AG20443 (cell line): ENCODE measurements around the gene COL28A1.
A peak's percentile ranks its signal among the peaks of the same experiment; 100 is the strongest.
"Not testable (repeated sequence)": the region's sequence is repeated elsewhere in the genome, so short reads cannot be mapped to it uniquely, and the experiment has no call there.

Experiments used
- DNase-seq: peaks from one replicate; pipeline ENCODE4 v3.0.0; 2012; ENCODE audit warnings: low spot score, mixed read lengths

The COL28A1 gene

DNA sequence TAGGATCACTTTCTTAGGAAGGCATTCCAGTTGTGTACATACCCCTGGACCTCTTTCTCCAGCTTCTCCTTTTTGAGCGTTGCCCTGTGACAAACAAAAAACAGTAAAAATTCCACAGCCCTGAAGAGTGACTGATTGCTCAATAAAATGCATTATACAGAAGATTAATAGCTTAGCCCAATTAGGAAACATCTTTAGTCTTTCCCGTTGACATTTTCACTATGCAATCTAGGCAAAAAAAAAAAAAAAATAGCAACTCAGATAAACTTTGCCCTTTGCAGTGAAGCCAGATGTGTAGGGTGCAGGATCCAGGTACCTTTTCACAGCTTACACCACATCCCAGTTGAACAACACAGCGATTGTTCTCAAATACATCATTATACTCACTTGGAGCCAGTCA lies 17.9 kb downstream of the COL28A1 start:
- DNase-seq = no peak

DNA sequence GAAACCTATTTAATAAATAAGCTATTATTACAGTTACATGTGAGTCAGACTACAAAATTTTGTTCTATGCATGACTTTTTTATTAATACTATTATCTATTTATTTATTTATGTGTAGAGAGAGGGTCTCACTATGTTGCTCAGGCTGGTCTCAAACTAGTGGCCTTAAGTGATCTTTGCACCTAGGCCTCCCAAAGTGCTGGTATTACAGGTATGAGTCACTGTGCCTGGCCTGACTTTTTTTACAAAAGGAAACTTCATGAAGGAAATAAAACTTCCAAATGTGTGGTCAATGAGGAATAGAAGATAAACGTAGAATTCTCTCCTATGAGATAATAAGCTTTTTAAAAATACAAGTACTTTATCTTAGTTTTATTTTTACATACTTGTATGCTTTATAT lies 19.0 kb downstream of the COL28A1 start:
- DNase-seq = no peak

DNA sequence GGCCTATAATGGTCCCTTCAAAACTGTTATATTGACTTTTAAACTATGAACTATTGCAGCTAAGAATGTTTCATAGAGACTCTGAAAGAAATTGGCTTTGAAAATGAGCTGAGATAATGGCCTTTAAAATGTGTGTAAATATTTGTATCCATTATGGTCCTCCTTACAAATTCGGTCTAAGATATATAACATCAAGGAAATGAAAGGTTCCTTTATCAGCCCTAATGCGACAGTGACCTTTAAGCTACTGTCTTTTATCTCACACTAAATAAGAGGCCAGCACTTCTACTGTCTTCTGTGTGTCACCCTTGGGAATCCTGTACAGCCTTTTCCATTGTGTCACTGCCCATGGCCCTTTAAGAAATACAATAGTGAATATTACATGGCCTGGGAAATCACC lies 19.5 kb downstream of the COL28A1 start:
- DNase-seq = no peak

DNA sequence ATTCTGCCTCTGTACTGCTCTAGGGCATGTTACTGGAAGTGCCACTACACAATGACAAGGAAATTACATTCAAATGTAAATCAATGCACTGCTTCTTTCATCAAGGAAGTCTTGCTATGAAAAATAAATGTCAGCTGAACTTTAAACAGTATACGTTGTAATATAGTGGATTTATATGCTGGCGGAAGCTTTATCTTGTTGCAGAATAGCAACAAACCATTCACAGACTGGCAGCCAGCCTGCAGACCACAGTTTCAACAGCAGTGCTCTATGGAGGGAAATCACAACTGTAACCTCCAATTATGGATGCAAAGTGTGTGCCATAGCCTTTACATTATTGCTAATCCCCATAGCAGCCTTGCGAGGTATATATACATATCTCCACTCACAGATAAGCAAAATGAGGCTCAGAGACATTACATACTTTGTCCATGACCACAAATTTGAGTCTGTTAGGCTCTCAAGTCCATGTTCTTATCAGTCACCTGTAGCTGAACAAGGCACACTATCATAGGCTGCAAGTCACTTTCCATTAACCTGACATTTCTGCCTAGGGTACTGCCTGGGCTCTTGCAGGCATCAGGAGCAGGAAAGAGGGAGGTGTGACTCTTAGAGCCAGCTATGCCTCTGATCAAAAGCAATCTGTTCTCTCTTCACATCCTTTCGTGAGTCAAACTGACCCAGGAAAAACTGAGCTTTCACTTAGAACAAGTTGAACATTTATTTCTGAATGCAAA lies 22.6 kb downstream of the COL28A1 start:
- DNase-seq = no peak

DNA sequence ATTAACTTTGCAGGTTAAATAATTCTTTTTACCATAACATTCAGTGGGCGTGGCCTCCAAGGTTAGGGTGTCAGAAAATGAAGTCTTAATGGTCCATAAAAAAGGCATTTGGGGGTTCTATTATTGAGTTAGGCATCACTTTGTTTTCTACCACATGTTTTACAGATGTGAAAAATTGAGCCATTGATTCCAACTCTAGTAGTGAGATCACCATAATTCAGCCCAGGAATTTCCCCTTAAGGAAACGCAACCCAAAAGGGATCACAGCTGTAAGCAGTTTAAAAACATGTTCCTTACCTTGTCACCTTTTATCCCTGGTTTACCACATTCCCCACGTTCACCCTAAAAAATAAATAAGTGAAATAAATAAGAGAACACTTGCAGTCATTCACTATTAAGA lies 24.9 kb downstream of the COL28A1 start:
- DNase-seq = peak; percentile 34

DNA sequence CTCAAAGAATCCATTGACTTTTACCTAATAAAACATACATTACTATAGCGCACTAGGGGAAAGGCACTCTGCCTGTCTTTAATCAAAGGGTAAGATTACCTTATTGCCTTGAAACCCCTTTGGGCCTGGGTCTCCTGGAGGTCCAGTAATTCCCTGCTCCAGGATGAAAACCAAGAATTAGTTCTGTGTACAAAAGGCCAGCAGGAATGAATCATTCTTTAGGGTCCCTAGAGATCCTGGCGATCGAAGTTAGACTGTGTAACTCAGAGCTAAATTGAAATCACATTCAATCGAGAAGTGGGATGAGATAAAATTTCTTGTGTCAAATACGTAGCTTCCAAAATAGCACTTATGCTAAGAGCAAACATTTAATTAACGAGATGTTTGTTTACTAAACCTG lies 29.8 kb downstream of the COL28A1 start:
- no peak for DNase-seq

DNA sequence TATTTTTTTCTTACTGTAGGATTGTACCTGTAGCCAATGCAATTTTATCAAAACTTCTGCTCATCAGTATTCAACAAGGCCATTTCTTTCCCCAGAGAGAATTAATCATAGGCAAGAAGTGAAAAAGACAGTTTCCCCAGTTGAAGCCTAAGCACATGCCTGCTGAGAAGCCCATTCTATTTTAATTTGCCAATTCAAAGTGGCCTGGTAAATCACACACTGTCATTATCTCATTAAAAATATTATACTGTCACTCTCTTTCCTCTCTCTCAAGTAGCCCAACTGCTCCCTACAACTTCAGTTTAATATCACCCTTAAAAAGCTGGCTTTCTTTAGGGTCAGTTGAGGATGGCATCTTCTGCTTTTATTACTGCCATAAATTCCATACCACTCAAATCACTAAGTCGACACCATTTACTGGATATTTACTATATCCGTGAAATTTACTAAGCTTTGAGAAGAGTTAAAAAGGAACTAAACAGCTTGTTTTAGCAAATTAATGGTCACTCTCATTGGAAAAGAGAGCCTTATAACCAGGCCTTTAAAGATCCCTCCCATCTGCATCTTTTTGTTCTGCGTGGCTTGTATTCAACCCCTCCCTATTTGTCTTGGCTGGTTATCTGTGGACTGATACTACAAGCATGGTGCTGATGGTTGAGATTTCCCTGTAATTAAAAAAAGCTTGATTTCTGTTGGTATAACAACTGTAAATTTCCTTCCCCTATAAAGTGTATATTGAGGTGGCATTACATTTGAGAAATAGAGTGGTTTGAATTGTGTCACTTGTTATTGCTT lies 30.6 kb downstream of the COL28A1 start:
- peak; percentile 20 for DNase-seq

DNA sequence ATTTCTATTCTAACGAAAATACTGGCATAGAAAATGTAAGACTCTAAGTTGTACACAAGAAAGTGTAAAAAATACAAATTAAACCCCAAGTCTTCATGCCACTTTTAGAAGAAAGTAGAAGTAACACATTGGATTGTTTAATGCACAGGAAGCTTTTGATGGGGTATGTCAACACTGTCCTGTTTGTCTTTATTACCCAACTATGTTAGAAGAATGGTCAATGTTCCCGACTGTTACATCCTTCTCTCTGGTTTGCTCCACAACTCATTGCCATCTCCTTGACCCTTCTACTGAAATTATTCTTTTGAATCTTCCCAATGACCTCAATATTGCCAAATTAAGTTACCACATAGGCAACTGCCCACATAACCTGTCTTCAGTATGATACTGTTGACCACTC lies 35.8 kb downstream of the COL28A1 start:
- DNase-seq = no peak

DNA sequence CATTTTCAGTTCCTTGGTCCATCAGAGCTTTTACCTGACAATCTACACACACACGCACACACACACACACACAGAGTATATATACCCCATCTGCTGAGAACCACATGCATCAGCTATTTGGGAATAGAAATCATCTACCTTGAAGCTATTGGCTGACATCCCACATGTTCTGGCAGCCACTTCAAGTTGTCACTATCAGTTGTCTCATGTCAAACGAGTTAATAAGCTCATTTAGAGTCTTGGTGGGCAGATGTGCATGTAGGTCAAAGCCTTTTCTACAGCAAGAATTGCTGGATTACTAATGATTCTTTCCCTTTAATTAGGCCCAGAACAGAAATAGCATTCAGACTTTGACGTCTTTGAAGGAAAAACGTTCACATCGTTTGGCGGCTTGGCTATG lies 36.8 kb downstream of the COL28A1 start:
- DNase-seq = no peak

DNA sequence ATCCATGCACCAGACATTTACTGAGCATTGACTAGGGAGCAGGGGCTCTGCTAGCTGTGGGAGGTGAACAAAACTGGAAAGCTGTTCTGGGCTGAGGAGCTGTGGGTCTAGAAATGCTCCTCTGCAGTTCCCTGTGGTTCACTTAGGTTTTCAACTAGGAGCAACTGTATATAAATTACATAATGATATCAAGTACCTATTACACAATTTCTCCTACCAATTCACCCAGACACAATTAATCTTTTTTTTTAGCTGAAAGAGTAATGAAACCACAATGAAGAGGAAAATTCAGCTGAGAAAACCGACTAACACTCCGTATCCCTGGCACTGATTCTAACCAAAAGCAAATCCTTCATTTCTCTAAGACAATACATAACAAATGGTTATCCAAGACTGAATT lies 39.4 kb downstream of the COL28A1 start:
- DNase-seq = no peak

DNA sequence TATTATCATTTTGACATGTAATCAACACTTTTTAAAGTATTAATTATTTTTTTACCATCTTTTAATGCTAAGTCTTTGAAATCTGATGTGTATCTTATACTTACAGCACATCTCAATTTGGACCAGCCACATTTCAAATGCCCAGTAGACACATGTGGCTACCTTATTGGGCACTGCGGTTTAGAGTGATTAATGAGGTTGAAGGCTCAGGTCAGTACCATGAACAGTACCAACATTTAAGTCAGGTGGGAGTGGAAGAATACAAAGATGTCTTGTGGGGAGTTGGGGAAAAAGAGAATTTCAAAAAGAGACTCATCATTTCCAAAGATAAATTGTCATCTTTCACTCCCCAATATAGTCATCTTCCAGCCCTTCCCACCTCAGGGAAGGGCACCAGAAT lies 40.5 kb downstream of the COL28A1 start:
- DNase-seq = no peak

DNA sequence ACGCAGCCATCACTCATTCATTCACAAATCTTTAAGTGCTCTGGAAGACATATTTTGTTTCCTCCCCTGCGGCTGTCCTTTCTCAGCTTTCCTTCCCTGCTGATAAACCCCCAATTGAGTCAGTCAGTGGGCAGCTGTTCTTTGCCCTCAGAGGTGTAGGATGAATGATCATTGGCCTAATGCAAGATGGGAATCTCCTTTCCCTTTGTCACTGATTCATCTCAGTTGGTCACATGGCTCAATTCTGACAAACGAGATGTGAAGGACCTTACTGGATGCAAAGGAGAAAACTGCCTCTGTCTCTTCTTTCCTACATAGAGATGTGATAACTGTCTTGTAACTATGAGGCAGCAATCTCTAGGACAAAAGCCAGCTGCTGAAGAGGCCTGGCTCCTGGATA lies 44.6 kb downstream of the COL28A1 start:
- DNase-seq = no peak

DNA sequence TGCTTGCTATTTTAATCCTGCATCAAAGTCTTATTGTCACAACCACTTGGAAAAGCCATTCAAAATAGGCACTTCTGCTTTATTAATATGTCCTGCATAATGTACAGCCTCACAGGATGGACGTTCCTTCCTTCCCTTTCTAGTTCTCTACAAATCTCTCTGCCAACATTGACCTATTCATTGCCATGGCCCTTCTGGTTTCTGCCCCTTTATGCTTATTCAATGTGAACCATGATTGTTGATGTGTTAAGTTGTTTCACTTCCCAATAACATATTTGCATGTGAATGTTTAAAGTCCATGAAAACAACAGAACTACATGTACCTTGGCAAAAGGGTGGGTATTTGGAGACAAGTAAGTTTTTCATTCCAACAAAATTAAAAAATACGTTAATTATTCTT lies 45.7 kb downstream of the COL28A1 start:
- DNase-seq = no peak

DNA sequence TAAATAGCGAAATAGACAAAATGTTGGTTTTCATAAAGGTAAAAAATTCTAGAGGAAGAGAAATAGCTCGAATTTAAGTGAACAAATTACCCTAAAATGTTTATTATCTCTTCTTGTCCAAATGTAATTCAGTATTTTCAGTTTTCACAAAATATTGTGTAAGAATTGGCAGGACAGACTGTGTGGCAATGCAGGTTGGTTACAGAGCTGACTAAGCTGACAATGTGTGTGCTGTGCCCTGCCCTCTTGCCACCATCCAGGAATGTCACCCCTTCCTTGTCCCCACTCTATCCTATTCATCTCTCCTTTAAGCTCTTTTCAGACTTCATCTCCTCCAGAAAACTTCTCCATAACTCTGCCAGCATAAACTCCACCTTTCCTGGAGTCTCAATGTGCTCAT lies 46.1 kb downstream of the COL28A1 start:
- DNase-seq = peak; percentile 15

DNA sequence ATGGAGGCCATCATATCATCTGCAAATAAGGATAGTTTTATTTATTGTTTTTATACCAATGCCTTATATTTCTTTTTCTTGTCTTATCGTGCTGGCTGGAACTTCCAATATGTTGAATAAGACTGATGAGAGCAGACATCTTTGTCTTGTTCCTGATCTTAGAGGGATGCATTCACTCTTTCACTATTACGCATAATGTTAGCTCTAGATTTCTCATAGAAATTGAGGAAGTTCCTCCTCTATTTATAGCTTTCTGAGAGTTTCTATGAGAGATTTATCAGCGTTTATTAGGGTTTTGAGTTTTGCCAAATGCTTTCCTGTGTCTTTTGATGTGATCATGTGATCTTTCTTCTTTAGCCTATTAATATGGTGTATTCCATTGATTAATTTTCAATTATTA lies 49.3 kb downstream of the COL28A1 start:
- no peak for DNase-seq

DNA sequence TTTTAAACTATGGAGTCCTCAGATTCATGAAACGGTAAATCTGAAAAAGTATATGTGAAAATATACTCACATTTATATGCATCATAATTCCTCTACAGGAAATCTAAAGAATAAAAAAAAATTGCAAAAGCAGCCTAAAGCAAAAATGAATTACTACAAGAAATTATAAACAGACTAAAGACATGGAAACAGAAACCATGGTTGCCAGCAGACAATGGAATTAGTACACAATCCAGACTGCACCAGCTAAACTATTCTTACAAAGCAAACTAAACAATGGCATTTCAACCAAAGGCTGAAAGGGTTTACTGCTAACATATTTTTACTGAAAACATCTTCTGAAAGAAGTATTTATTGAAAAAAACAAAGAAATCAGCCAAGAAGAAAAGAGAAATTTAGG lies 51.6 kb downstream of the COL28A1 start:
- no peak for DNase-seq

DNA sequence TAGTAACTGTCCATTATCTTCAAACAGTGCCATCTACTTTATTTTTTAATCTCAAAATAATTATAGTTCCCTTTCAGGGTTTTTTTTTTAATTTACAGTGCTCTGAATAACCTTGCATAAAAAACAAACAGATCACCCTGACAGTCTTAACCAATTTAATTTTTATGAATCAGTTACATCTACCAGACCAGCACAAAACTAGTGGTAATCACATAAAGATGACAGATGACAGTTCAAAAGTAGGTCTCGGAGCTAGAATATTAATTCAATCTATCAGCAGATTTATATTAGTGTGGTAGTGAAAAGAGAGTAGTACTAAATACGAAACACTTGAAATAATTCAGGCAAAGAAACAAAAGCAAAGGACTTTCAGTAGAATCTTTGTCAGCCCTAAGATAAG lies 53.9 kb downstream of the COL28A1 start:
- no peak for DNase-seq

DNA sequence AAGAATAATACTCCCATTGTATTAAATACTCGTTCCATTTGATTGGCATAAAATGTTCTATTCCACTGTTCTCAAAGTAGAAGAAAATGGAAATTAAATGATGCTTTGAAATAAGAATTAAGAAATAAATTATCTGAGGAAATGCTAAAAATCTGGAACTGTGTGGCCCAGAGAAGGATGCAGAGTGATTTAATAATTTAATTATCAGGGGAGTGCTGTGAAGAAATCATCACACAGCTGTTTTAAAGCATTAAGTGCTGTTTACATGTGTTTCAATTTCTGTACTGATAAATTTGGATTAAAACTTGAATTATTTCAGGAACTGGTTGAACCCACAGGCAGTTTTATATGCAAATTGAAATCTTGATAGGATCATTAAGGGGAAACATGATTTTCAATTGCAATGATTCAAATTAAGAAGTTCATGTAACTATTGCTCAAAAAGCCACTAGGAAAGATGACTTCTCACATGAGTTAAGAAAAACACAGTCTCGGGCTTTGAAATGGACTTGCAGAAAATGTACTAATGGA lies 56.3 kb downstream of the COL28A1 start:
- DNase-seq = no peak

DNA sequence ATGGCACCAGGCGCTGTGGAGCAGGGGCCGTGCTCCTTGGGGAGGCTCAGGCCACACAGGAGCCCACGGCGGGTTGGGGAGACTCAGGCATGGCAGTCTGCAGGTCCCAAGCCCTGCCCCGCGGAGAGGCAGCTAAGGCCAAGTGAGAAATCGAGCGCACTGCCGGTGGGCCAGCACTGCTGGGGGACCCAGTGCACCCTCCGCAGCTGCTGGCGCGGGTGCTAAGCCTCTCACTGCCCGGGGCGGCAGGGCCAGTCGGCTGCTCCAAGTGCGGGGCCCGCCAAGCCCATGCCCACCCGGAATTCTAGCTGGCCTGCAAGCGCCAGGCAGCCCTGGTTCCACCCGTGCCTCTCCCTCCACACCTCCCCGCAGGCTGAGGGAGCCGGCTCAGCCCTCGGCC lies 57.1 kb downstream of the COL28A1 start:
- no peak for DNase-seq

DNA sequence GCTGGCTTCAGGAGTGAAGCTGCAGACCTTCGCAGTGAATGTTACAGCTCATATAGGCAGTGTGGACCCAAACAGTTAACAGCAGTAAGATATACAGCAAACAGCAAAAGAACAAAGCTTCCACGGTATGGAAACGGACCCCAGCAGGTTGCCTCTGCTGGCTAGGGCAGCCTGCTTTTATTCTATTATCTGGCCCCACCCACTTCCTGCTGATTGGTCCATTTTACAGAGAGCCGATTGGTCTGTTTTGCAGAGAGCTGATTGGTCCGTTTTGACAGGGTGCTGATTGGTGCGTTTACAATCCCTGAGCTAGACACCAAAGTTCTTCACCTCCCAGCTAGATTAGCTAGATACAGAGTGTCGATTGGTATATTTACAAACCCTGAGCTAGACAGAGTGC lies 58.0 kb downstream of the COL28A1 start:
- DNase-seq = not testable (repeated sequence)

DNA sequence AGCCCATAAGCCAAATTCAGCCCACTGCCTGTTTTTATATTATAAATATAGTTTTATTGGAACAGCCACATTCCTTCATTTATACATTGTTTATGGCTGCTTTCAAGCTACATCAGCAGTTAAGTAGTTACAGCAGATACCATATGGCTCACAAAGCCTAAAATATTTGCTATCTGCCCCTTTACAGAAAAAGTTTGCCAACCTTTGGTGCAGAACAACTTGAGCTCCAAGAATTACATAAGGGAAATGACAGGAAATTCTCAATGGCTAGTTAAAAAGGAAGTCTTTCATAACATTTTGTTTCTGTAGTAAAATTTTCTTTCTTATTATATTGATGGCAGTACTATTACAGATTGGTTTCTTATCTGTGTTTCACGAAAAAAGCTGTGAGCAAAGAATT lies 59.3 kb downstream of the COL28A1 start:
- DNase-seq = no peak

DNA sequence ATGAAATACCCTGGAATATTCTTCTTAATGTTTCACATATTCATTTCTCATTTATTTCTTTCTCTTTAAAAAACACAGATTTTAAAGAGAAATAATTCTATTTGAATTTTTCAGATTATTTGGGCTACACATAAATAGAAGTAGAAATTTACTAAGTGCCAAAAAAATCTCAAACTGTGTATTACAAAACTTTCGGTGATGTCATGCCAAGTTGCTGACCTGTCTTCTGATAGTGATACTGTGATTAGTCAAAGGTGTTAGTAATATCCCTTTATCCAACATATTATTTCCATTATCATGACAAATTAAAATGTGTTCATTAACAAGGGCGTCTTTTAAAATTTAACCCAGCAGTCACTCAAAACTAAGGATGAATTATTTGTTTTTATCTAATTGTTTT lies 60.1 kb downstream of the COL28A1 start:
- no peak for DNase-seq

DNA sequence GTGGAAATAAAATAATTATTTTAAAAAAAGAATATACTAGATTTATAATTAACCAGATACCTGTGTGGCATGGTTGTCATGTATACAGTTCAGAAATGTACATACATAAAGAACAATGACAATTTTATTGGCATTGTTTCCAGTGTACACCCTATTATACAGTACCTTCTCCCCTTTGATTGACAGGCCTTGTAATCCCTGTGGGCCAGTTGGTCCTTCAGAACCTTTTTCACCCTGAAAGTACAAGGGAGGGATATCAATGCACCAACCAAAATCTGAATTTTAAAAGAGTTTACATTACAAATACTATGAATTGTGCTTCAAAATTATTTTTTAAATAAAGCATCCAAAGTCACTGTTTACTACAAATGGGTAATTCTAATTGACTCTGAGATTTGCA lies 61.2 kb downstream of the COL28A1 start:
- no peak for DNase-seq
